ENCODE measurements around the gene ZBTB7A.

The ZBTB7A gene

DNA sequence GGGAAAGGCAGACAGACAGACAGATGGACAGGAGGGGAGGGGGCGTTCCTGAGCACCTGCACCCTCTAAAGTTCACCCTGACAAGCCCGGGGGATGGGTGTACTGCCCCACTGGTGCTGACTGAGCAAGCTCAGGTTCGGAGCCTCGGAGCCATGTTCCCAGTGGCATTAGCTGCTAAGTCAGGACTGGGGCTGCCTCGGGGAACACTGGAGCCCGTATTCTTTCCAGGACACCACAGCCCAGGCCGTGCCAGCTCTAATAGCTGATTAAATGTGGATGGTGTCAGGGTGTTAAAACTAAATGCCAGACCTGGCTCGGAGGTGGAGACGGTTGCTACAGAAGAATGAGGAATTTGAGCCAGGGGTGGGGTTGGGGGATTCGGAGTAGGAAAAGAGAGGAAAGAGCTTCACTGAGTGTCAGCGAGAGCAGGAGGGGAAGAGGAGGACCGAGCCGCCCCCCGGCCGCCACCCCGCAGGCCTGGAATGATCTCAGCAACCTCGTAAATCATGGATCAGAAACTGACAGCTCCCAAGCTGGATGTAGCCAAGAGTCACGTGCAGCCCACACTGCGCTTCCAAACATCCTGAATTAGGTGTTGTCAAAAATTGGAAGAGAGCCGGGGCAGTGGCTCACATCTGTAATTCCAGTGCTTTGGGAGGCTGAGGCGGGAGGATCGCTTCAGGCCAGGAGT is 46.8 kb upstream of the ZBTB7A start:
- Histone ChIP-seq H2AFZ (ENCODE audit: low read depth, low read length) (no peak overlapping the region), H3K27me3 (ENCODE audit: control insufficient read depth in 1 of 2, insufficient read depth in 1 of 2, low read length in 2 of 2) (no peaks in the 10 kb centered on the region), H2BK120ac (ENCODE audit: low read depth, low read length) (no peak overlapping the region), H3K4me1 (ENCODE audit: control insufficient read depth, insufficient read depth, low read depth, low read length) (no peaks in the 10 kb centered on the region), H2BK15ac (ENCODE audit: low read depth, poor library complexity, severe bottlenecking) (peak overlapping the region; percentile 9), H2BK12ac (ENCODE audit: low read length in 2 of 2) (no peak overlapping the region), H4K91ac (ENCODE audit: low read length) (no peak overlapping the region), H3K9ac (ENCODE audit: low read length) (no peak overlapping the region), H3K4me3 (ENCODE audit: insufficient read depth in 1 of 2, low read depth in 1 of 2, low read length in 2 of 2) (no peak overlapping the region), H3K79me1 (replicated peaks; ENCODE audit: low read length, poor library complexity, severe bottlenecking) (peaks cover 61% of the 10 kb centered on the region), H2AK5ac (ENCODE audit: low read length, severe bottlenecking) (no peak overlapping the region), H2BK5ac (ENCODE audit: low read depth, low read length, poor library complexity, severe bottlenecking) (no peak overlapping the region), H3K18ac (ENCODE audit: low read depth in 1 of 2, low read length in 2 of 2) (no peak overlapping the region), H3K23ac (ENCODE audit: low read length in 2 of 2) (no peak overlapping the region), H3K27ac (ENCODE audit: low read length, poor library complexity, severe bottlenecking) (no peak overlapping the region), H3K4ac (ENCODE audit: low read depth in 1 of 2, low read length in 2 of 2) (no peak overlapping the region), H3K36me3 (ENCODE audit: control insufficient read depth in 1 of 2, insufficient read depth in 2 of 2, low read depth in 1 of 2, low read length in 2 of 2) (peaks cover 91 to 97% of the 10 kb centered on the region in 2 experiments), H3K14ac (ENCODE audit: low read length in 2 of 2) (no peak overlapping the region), H3K9me3 (ENCODE audit: control insufficient read depth, low read length) (no peaks in the 10 kb centered on the region), H3K4me2 (ENCODE audit: low read length, poor library complexity, severe bottlenecking) (no peak overlapping the region), H4K8ac (ENCODE audit: low read length) (peak overlapping the region; percentile 7)
- WGBS, result 92% methylated on average over 22 of the region's 22 CpGs
- no peak for DNase-seq

- H3K79me1 ChIP-seq (replicated peaks; ENCODE audit: low read length, poor library complexity, severe bottlenecking), result peaks cover 66% of the 10 kb centered on the region
- no peak overlapping the region for H2BK15ac ChIP-seq (ENCODE audit: low read depth, poor library complexity, severe bottlenecking)
- H3K27ac ChIP-seq (ENCODE audit: low read length, poor library complexity, severe bottlenecking), result no peak overlapping the region
- H3K36me3 ChIP-seq (ENCODE audit: control insufficient read depth in 1 of 2, insufficient read depth in 2 of 2, low read depth in 1 of 2, low read length in 2 of 2), result peaks cover 93 to 97% of the 10 kb centered on the region in 2 experiments
- 98% methylated on average over 17 of the region's 17 CpGs for WGBS
- no peak overlapping the region for H3K18ac ChIP-seq (ENCODE audit: low read depth in 1 of 2, low read length in 2 of 2)
- H2BK5ac ChIP-seq (ENCODE audit: low read depth, low read length, poor library complexity, severe bottlenecking), result no peak overlapping the region
- H2AK5ac ChIP-seq (ENCODE audit: low read length, severe bottlenecking), result no peak overlapping the region
- H4K91ac ChIP-seq (ENCODE audit: low read length), result no peak overlapping the region
- no peak overlapping the region for H3K9ac ChIP-seq (ENCODE audit: low read length)
- H3K14ac ChIP-seq (ENCODE audit: low read length in 2 of 2), result no peak overlapping the region
- no peaks in the 10 kb centered on the region for H3K4me1 ChIP-seq (ENCODE audit: control insufficient read depth, insufficient read depth, low read depth, low read length)
- no peak overlapping the region for H4K8ac ChIP-seq (ENCODE audit: low read length)
- no peaks in the 10 kb centered on the region for H3K9me3 ChIP-seq (ENCODE audit: control insufficient read depth, low read length)
- no peak overlapping the region for H2BK12ac ChIP-seq (ENCODE audit: low read length in 2 of 2)
- DNase-seq, result no peak
- no peak overlapping the region for H3K4me3 ChIP-seq (ENCODE audit: insufficient read depth in 1 of 2, low read depth in 1 of 2, low read length in 2 of 2)
- H2AFZ ChIP-seq (ENCODE audit: low read depth, low read length), result no peak overlapping the region
- H3K23ac ChIP-seq (ENCODE audit: low read length in 2 of 2), result no peak overlapping the region
- H2BK120ac ChIP-seq (ENCODE audit: low read depth, low read length), result no peak overlapping the region
- no peak overlapping the region for H3K4me2 ChIP-seq (ENCODE audit: low read length, poor library complexity, severe bottlenecking)
- H3K4ac ChIP-seq (ENCODE audit: low read depth in 1 of 2, low read length in 2 of 2), result no peak overlapping the region
- no peaks in the 10 kb centered on the region for H3K27me3 ChIP-seq (ENCODE audit: control insufficient read depth in 1 of 2, insufficient read depth in 1 of 2, low read length in 2 of 2)
Measured at GRCh38 chr19:4112367-4112766, 45.7 kb upstream of the ZBTB7A start.

DNA sequence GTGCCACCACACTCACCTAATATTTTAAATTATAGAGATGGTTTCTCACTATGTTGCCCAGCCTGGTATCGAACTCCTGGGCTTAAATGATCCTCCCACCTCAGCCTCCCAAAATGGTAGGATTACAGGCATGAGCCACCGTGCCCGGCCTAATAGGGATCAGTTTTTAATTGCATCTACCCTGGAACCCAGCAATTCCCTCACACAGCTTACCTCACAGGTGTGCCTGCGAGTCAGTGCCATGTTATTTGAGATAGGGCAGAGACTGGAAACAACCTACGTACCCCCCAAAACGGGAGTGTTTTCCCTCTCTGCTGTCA is 42.9 kb upstream of the ZBTB7A start:
- H3K27ac ChIP-seq (ENCODE audit: low read length, poor library complexity, severe bottlenecking), result no peak overlapping the region
- H4K91ac ChIP-seq (ENCODE audit: low read length), result no peak overlapping the region
- no peaks in the 10 kb centered on the region for H3K27me3 ChIP-seq (ENCODE audit: control insufficient read depth in 1 of 2, insufficient read depth in 1 of 2, low read length in 2 of 2)
- no peak overlapping the region for H3K4ac ChIP-seq (ENCODE audit: low read depth in 1 of 2, low read length in 2 of 2)
- no peak overlapping the region for H2BK12ac ChIP-seq (ENCODE audit: low read length in 2 of 2)
- H2BK120ac ChIP-seq (ENCODE audit: low read depth, low read length), result no peak overlapping the region
- no peak overlapping the region for H3K23ac ChIP-seq (ENCODE audit: low read length in 2 of 2)
- H4K8ac ChIP-seq (ENCODE audit: low read length), result no peak overlapping the region
- peaks cover 60% of the 10 kb centered on the region for H3K79me1 ChIP-seq (replicated peaks; ENCODE audit: low read length, poor library complexity, severe bottlenecking)
- no peak overlapping the region for H3K4me2 ChIP-seq (ENCODE audit: low read length, poor library complexity, severe bottlenecking)
- H2AK5ac ChIP-seq (ENCODE audit: low read length, severe bottlenecking), result no peak overlapping the region
- no peak overlapping the region for H2BK5ac ChIP-seq (ENCODE audit: low read depth, low read length, poor library complexity, severe bottlenecking)
- H2AFZ ChIP-seq (ENCODE audit: low read depth, low read length), result no peak overlapping the region
- H3K36me3 ChIP-seq (ENCODE audit: control insufficient read depth in 1 of 2, insufficient read depth in 2 of 2, low read depth in 1 of 2, low read length in 2 of 2), result peaks cover 89% of the 10 kb centered on the region in 2 experiments
- H3K4me3 ChIP-seq (ENCODE audit: insufficient read depth in 1 of 2, low read depth in 1 of 2, low read length in 2 of 2), result no peak overlapping the region
- DNase-seq, result no peak
- H3K18ac ChIP-seq (ENCODE audit: low read depth in 1 of 2, low read length in 2 of 2), result no peak overlapping the region
- no peak overlapping the region for H3K9ac ChIP-seq (ENCODE audit: low read length)
- no peaks in the 10 kb centered on the region for H3K9me3 ChIP-seq (ENCODE audit: control insufficient read depth, low read length)
- 97% methylated on average over 5 of the region's 6 CpGs for WGBS
- peaks cover 6% of the 10 kb centered on the region for H3K4me1 ChIP-seq (ENCODE audit: control insufficient read depth, insufficient read depth, low read depth, low read length)
- no peak overlapping the region for H3K14ac ChIP-seq (ENCODE audit: low read length in 2 of 2)
- H2BK15ac ChIP-seq (ENCODE audit: low read depth, poor library complexity, severe bottlenecking), result no peak overlapping the region

DNA sequence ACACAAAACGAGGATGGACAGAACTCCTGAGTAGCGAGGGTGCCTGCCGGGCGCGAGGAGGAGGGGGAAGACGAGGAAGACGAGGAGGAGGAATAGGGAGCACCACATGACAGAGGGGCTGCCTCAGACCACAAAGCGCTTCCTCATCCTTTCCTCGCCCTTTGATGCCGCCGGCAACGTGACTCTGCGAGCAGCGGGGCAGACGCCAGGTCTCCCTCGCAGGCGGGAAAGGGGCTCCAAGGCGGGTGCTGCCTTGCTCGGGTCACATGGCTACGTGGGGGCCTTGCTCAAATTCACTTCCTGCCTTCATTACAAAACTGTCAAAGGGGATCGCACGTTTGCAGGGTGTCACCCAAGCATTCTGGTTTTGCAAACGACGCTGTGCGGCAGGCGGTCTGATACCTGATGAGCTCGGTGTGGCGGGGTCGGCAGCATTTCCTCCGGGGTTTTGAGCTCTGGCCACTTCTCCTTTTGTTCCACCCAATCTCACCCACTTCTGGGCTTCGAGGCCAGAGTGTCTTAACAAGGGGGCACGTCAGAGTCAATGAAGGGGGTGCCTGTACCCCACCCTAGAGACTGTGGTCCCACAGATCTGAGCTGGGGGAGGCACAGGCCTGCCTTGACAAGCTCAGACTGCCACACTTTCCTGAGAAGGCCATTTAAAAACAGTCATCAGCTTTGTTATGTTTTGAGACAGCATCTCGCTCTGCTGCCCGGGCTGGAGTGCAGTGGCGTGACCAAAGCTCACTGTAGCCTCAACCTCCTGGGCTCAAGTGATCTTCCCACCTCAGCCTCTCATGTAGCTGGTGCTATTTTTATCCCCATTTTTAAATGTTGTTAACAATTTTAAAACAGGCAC is 42.3 kb upstream of the ZBTB7A start:
- no peak overlapping the region for H2BK120ac ChIP-seq (ENCODE audit: low read depth, low read length)
- H4K91ac ChIP-seq (ENCODE audit: low read length), result no peak overlapping the region
- no peak overlapping the region for H2BK15ac ChIP-seq (ENCODE audit: low read depth, poor library complexity, severe bottlenecking)
- no peak overlapping the region for H3K14ac ChIP-seq (ENCODE audit: low read length in 2 of 2)
- H3K4me2 ChIP-seq (ENCODE audit: low read length, poor library complexity, severe bottlenecking), result no peak overlapping the region
- peaks cover 7% of the 10 kb centered on the region for H3K4me1 ChIP-seq (ENCODE audit: control insufficient read depth, insufficient read depth, low read depth, low read length)
- no peak overlapping the region for H3K18ac ChIP-seq (ENCODE audit: low read depth in 1 of 2, low read length in 2 of 2)
- H3K27me3 ChIP-seq (ENCODE audit: control insufficient read depth in 1 of 2, insufficient read depth in 1 of 2, low read length in 2 of 2), result no peaks in the 10 kb centered on the region
- DNase-seq, result no peak
- H3K79me1 ChIP-seq (replicated peaks; ENCODE audit: low read length, poor library complexity, severe bottlenecking), result peaks cover 60% of the 10 kb centered on the region
- no peak overlapping the region for H2AFZ ChIP-seq (ENCODE audit: low read depth, low read length)
- no peak overlapping the region for H3K9ac ChIP-seq (ENCODE audit: low read length)
- peaks cover 89% of the 10 kb centered on the region in 2 experiments for H3K36me3 ChIP-seq (ENCODE audit: control insufficient read depth in 1 of 2, insufficient read depth in 2 of 2, low read depth in 1 of 2, low read length in 2 of 2)
- no peaks in the 10 kb centered on the region for H3K9me3 ChIP-seq (ENCODE audit: control insufficient read depth, low read length)
- H3K4ac ChIP-seq (ENCODE audit: low read depth in 1 of 2, low read length in 2 of 2), result no peak overlapping the region
- H3K23ac ChIP-seq (ENCODE audit: low read length in 2 of 2), result no peak overlapping the region
- no peak overlapping the region for H2BK12ac ChIP-seq (ENCODE audit: low read length in 2 of 2)
- H2AK5ac ChIP-seq (ENCODE audit: low read length, severe bottlenecking), result no peak overlapping the region
- H3K27ac ChIP-seq (ENCODE audit: low read length, poor library complexity, severe bottlenecking), result no peak overlapping the region
- no peak overlapping the region for H4K8ac ChIP-seq (ENCODE audit: low read length)
- WGBS, result 97% methylated on average over 35 of the region's 35 CpGs
- no peak overlapping the region for H3K4me3 ChIP-seq (ENCODE audit: insufficient read depth in 1 of 2, low read depth in 1 of 2, low read length in 2 of 2)
- no peak overlapping the region for H2BK5ac ChIP-seq (ENCODE audit: low read depth, low read length, poor library complexity, severe bottlenecking)

Measured in mesenchymal stem cell (in vitro differentiated cells and primary cell).